ENCODE data around the gene ANGPTL4.
A peak's percentile ranks its signal among the peaks of the same experiment; 100 is the strongest.

ANGPTL4 gene

DNA sequence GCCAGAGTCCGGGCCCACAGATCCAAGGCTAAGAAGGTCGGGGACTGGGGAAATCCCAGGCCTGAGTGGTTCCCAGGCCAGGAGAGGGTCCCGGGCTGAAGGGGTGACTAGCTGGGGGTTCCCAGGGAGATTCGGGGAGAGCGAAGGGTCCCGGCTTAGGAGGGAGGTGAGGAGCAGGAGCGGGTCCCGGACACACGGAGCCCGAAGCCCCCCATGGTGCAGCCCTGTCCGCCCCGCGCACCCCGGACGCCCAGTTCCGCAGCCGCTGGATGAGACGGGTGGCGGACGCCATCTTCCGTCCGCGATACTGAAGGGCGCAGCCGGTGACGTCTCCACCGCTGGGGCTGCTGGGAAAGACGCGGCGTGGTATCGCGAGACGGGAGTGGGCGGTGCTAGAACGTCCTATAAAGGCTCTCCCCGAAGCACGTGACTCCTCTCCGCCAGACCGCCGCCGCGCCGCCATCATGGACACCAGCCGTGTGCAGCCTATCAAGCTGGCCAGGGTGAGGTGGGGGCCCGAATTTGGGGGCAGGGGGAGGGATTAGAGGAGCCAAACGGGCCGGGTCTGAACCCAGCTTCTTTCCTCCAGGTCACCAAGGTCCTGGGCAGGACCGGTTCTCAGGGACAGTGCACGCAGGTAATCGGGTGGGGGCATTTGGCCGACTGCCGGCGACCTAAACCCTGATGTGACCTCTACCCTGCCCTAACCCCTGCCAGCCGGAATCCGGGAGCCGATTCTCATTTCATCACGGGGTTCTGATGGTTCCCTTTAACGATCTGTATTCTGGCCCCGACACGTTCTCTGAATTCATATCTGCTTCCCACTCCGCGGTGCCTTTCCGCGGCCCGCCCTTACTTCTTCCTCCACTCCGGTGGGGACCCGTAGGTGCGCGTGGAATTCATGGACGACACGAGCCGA is 42.6 kb upstream of the ANGPTL4 start, which contains the start of the genes NDUFA7 and RPS28:
Gene NDUFA7 (minus strand): TSS at position 309 of the 919 bp plus-strand sequence. CDS start 17 bp downstream, at position 292.
Gene RPS28 (plus strand): TSS at position 430 of the 919 bp plus-strand sequence. CDS start 35 bp downstream, at position 465.
- peak; percentile 89 for DNase-seq (ENCODE audit: low read depth)
- TF ChIP-seq, protein P1, sequence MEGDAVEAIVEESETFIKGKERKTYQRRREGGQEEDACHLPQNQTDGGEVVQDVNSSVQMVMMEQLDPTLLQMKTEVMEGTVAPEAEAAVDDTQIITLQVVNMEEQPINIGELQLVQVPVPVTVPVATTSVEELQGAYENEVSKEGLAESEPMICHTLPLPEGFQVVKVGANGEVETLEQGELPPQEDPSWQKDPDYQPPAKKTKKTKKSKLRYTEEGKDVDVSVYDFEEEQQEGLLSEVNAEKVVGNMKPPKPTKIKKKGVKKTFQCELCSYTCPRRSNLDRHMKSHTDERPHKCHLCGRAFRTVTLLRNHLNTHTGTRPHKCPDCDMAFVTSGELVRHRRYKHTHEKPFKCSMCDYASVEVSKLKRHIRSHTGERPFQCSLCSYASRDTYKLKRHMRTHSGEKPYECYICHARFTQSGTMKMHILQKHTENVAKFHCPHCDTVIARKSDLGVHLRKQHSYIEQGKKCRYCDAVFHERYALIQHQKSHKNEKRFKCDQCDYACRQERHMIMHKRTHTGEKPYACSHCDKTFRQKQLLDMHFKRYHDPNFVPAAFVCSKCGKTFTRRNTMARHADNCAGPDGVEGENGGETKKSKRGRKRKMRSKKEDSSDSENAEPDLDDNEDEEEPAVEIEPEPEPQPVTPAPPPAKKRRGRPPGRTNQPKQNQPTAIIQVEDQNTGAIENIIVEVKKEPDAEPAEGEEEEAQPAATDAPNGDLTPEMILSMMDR (IDR thresholded peaks at IDR 0.05; ENCODE audit: low read depth, low read length, missing control alignments): peak; percentile 35
- H3K4me3 ChIP-seq (ENCODE audit: low read depth, low read length): peak within 1 kb of the TSS; percentile 100

DNA sequence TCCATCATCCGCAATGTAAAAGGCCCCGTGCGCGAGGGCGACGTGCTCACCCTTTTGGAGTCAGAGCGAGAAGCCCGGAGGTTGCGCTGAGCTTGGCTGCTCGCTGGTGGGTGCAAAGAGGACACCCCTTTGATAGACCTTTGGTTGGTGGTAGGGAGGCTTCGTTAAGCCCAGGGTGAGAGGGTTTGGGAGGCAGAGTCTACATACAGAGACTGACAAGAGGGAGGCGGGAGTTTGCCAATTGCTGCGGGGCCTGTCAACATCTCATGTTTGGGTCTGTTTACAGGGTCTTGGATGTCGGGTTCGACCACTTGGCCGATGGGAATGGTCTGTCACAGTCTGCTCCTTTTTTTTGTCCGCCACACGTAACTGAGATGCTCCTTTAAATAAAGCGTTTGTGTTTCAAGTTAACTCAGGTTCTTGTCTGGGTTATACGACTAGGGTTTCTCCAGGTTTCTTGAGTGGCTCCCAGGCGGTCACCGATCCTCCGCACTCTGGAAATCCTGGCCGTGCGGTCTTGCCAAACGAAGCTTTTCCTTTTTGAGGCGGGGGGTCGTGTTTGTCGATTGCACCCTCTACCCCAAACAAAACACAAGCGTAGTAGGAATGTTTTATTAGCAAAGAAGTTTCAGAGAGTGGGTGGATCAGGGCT is 41.8 kb upstream of the ANGPTL4 start:
- TF ChIP-seq, protein P1 (IDR thresholded peaks at IDR 0.05; ENCODE audit: low read depth, low read length, missing control alignments): no peak
- H3K4me3 ChIP-seq (ENCODE audit: low read depth, low read length): peak overlapping the region; percentile 100
- DNase-seq (ENCODE audit: low read depth): no peak

DNA sequence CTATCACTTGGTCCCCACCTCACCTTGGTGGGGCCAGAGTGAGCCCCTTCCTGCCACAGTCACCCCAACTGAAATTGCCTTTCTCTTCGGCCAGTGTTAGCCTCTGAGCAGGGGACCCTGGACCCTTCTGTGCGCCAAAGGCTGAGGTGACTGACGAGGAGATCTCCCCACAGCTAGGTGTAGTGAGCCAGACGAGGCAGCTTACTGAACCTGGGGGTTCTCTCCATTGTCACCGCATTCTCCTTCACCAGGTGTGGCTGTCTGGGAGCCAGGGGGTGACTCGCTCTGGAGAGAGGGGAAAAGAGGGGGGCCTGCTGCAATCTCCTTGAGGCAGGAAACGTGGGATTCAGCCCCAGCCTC is 41.3 kb upstream of the ANGPTL4 start:
- DNase-seq (ENCODE audit: low read depth): no peak
- TF ChIP-seq, protein P1 (IDR thresholded peaks at IDR 0.05; ENCODE audit: low read depth, low read length, missing control alignments): no peak
- peak overlapping the region; percentile 100 for H3K4me3 ChIP-seq (ENCODE audit: low read depth, low read length)

DNA sequence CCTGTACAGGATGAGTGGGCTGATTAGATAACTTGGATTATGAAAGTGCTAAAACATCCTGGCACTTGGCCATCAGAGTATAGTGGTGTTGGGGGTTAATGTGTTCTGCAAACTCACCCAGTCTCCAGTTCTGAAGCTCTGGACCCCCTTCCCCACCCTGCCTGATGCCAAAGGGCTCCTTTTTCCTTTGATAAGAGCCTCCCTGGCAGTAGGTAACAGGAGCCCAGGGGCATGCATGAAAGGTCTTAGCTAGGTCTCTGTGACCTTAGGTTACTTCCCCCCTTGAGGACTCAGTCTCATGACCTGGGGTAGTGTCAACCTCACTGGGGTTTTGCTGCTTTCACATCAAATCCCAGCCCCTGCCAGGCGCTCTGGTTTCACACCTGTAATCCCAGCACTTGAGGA is 40.2 kb upstream of the ANGPTL4 start:
- H3K4me3 ChIP-seq (ENCODE audit: low read depth, low read length): no peak overlapping the region
- no peak for DNase-seq (ENCODE audit: low read depth)
- TF ChIP-seq, protein P1 (IDR thresholded peaks at IDR 0.05; ENCODE audit: low read depth, low read length, missing control alignments): no peak

DNA sequence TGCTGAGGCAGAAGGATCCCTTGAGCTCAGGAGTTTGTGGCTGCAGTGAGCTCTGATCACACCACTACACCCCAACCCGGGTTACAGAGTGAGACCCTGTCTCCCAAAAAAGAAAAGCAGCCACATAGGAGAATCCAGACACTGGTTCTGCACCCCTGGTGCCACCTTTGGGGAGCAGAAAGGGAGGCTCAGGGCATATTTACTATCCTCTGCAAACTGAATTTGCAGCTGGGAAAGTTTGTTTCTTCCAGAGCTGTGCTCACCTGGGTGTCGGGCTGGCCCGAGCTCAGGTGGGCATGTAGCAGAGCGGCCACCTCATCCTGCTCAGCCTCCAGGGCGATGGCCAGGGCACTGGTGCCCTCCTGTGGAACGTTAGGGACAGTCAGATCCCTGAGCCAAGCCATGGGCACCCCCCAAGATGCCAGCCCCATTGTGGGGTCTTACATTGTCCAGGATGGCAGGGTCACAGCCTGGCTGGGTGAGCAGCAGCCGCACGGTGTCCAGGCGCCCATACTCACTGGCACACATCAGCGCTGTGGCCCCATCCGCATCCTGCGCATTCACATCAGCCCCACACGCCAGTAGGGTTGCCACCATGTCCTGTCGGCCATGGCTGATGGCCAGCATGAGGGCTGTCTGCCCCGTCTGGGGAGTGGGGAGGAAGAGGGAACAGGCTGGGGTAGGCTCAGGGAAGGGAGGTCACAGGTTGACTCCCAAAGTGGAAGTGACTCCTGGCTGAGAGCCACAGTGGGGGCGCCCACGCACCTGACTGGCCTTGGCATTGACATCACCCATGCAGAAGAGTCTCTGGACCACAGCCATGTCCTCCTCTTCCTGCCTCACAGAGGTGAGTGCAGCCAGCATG is 39.5 kb upstream of the ANGPTL4 start:
- no peak for DNase-seq (ENCODE audit: low read depth)
- no peak overlapping the region for H3K4me3 ChIP-seq (ENCODE audit: low read depth, low read length)
- TF ChIP-seq, protein P1 (IDR thresholded peaks at IDR 0.05; ENCODE audit: low read depth, low read length, missing control alignments): no peak

DNA sequence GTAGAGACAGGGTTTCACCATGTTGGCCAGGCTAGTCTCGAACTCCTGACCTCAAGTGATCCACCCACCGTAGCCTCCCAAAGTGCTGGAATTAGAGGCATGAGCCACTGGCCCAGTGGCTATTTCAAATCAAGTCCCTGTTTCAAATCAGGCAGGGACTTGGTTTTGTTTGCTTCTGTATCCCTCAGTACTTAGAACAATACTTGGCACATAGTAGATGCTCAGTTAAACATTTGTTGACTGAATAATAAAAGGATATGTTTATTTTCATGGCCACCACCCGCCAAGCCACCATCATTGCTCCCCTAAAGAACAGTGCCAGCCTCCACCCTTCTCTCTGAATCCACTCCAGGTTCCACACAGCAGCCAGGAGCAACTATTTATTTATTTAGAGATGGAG is 38.5 kb upstream of the ANGPTL4 start:
- no peak overlapping the region for H3K4me3 ChIP-seq (ENCODE audit: low read depth, low read length)
- DNase-seq (ENCODE audit: low read depth): no peak
- TF ChIP-seq, protein P1 (IDR thresholded peaks at IDR 0.05; ENCODE audit: low read depth, low read length, missing control alignments): no peak
